Motor neuron (in vitro differentiated cells): ENCODE measurements around the gene ZNRF1. TPM values are rescaled to one million over a fixed set of nuclear protein-coding genes. Genes with fewer than 3 reads are reported as not detected.
"Not testable (repeated sequence)": the region's sequence is repeated elsewhere in the genome, so short reads cannot be mapped to it uniquely, and the experiment has no call there.

Source experiments
- ATAC-seq, 8 experiments: fragments of 200-7000 bp; cut with Tn5 transposase; replicated peaks in 6 of 8; 2 replicates each; pipeline ENCODE4 v1.8.0; 2021; ENCODE audit warnings: mild to moderate bottlenecking in 8 of 8, moderate library complexity in 8 of 8
- H3K27ac ChIP-seq, 2 donors: fragments of 250-450 bp; sonication (Bioruptor Pico); 2 replicates each; pipeline ENCODE4 v1.9.0; 2021; ENCODE audit warnings: antibody characterized with exemption in 2 of 2, mild to moderate bottlenecking in 2 of 2, moderate library complexity in 1 of 2
- H3K4me1 ChIP-seq, 2 donors: fragments of 250-450 bp; sonication (Bioruptor Pico); replicated peaks in 1 of 2; 2 replicates each; pipeline ENCODE4 v1.6.1; 2021; ENCODE audit warnings: antibody characterized with exemption in 2 of 2, mild to moderate bottlenecking in 2 of 2, moderate library complexity in 1 of 2
- H3K4me3 ChIP-seq, 5 donors: fragments of 250-450 bp; sonication (Bioruptor Pico); 2 replicates each; pipeline ENCODE4 v1.9.0; 2021; ENCODE audit warnings: antibody characterized with exemption in 5 of 5, mild to moderate bottlenecking in 5 of 5, moderate library complexity in 4 of 5
- WGBS, 10 experiments: fragments of 450-650 bp; shearing (Covaris generic); methylation state at CpG; one replicate each; pipeline ENCODE4 v1.0.0; 2022; 5-methylcytosine and 5-hydroxymethylcytosine counted together
- in situ Hi-C, 9 experiments: fragments of 400-800 bp; cut with MboI; loops; one replicate each; pipeline ENCODE4 v1.15.0; 2021; ENCODE audit warnings: low sequenced_read_pairs in 9 of 9, low pct_unique_long_range_greater_than_20kb in 2 of 9; ENCODE audit not compliant: unreplicated experiment in 9 of 9
- total RNA-seq, 8 experiments: library from RNA; unstranded; fragments of 300-600 nt; gene quantifications; 2 replicates each; pipeline versions ENCODE4 v1.2.3 to v1.2.4, GENCODE V29; 2022

ZNRF1 gene
- total RNA-seq, 8 experiments from 2014 or later, result 7.7 to 20.2 (median 14.2) TPM

- in situ Hi-C loops, result no loop called here
- peak in 7 of 8 experiments; percentile 26 to 96 (median 59) for ATAC-seq
- Histone ChIP-seq H3K4me3 (no peak overlapping the region), H3K27ac (no peak overlapping the region), H3K4me1 (peaks cover 14 to 22% of the 10 kb centered on the region in 2 donors)
- 20 to 93% (median 71%) methylated on average over 1 to 3 of the region's 8 CpGs; no CpG with 5 or more reads in 4 of the 10 experiments for WGBS, 10 experiments
Observed at GRCh38 chr16:75080205-75081029, 81.6 kb downstream of the ZNRF1 start.

GRCh38 chr16:75081179-75081859, 82.5 kb downstream of the ZNRF1 start:
- no peak overlapping the region for H3K4me3 ChIP-seq
- in situ Hi-C loops, result no loop called here
- no peak overlapping the region for H3K27ac ChIP-seq
- 87 to 100% (median 100%) methylated on average over 1 to 5 of the region's 6 CpGs; no CpG with 5 or more reads in 4 of the 10 experiments for WGBS, 10 experiments
- ATAC-seq, result no peak
- H3K4me1 ChIP-seq, result peaks cover 14 to 22% of the 10 kb centered on the region in 2 donors

GRCh38 chr16:75083813-75084212, 85.0 kb downstream of the ZNRF1 start:
- H3K27ac ChIP-seq, result peak overlapping the region; percentile 54 to 80
- in situ Hi-C loops, result no loop called here
- ATAC-seq, result peak in 5 of 8 experiments; percentile 55 to 96 (median 92)
- WGBS, 10 experiments, result 49 to 100% (median 85%) methylated on average over 1 to 5 of the region's 5 CpGs
- peaks cover 14 to 22% of the 10 kb centered on the region in 2 donors for H3K4me1 ChIP-seq
- no peak overlapping the region for H3K4me3 ChIP-seq

- H3K27ac ChIP-seq, result no peak overlapping the region
- in situ Hi-C loops, result no loop called here
Observed at GRCh38 chr16:75085556-75085955, 86.7 kb downstream of the ZNRF1 start.

GRCh38 chr16:75086281-75086680, 87.5 kb downstream of the ZNRF1 start:
- H3K27ac ChIP-seq, result no peak overlapping the region
- peaks cover 14 to 22% of the 10 kb centered on the region in 2 donors for H3K4me1 ChIP-seq
- 80 to 100% (median 94%) methylated on average over 1 of the region's 1 CpG; no CpG with 5 or more reads in 6 of the 10 experiments for WGBS, 10 experiments
- in situ Hi-C loops, result no loop called here
- no peak overlapping the region for H3K4me3 ChIP-seq
- ATAC-seq, result no peak

More at GRCh38 chr16:75085556-75085955, 86.7 kb downstream of the ZNRF1 start:
- 13 to 100% (median 76%) methylated on average over 1 to 4 of the region's 4 CpGs; no CpG with 5 or more reads in 2 of the 10 experiments for WGBS, 10 experiments
- no peak for ATAC-seq
- H3K4me1 ChIP-seq, result peaks cover 14 to 22% of the 10 kb centered on the region in 2 donors
- no peak overlapping the region for H3K4me3 ChIP-seq

- WGBS, 10 experiments, result 67 to 100% (median 100%) methylated on average over 1 to 4 of the region's 10 CpGs; no CpG with 5 or more reads in 2 of the 10 experiments
- in situ Hi-C loops, result no loop called here
- Histone ChIP-seq H3K4me1 (peaks cover 14 to 22% of the 10 kb centered on the region in 2 donors), H3K27ac (no peak overlapping the region), H3K4me3 (no peak overlapping the region)
- ATAC-seq, result peak in 1 of 8 experiments; percentile 31
Observed at GRCh38 chr16:75086688-75087374, 88.0 kb downstream of the ZNRF1 start.

DNA sequence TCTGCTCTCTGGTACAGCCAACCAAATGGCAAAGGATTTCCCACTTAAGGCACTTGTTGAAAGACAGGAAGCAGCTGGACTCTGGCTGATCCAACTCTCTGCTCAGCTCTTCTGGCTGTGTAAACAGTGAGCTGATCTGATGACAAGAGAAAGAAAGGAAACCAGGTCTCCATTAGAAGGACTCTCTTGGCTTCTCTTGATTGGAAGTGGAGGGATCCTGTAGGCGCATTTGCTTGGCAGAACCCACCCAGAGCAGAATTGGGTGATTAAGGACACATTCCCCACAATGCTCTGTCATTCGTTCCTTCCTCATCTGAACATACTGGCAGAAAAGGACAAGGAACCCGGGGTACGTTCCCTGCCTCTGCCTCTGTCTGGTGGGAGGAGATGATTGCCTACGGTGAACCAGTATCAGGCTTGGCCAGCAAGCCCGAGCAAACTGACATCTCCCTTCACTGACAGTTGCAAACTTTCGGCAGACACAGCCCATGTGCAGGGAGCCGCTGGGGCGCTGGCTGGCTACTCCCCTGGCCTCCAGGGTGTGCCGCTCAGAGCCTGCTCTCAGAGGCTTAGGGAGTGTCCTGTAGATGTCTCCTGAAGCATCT, 88.7 kb downstream of the ZNRF1 start:
- H3K27ac ChIP-seq, result no peak overlapping the region
- 67 to 86% (median 80%) methylated on average over 1 to 3 of the region's 10 CpGs; no CpG with 5 or more reads in 4 of the 10 experiments for WGBS, 10 experiments
- in situ Hi-C loops, result no loop called here
- H3K4me3 ChIP-seq, result no peak overlapping the region
- peak in 4 of 8 experiments; percentile 62 to 92 (median 88) for ATAC-seq
- H3K4me1 ChIP-seq, result peaks cover 14 to 22% of the 10 kb centered on the region in 2 donors

GRCh38 chr16:75088216-75088615, 89.4 kb downstream of the ZNRF1 start:
- Histone ChIP-seq H3K27ac (no peak overlapping the region), H3K4me1 (peaks cover 13 to 16% of the 10 kb centered on the region in 2 donors), H3K4me3 (no peak overlapping the region)
- in situ Hi-C loops, result no loop called here
- 56 to 100% (median 80%) methylated on average over 2 to 3 of the region's 3 CpGs; no CpG with 5 or more reads in 1 of the 10 experiments for WGBS, 10 experiments
- no peak for ATAC-seq

- Histone ChIP-seq H3K4me3 (no peak overlapping the region), H3K27ac (no peak overlapping the region), H3K4me1 (peaks cover 6 to 8% of the 10 kb centered on the region in 2 donors)
- WGBS, 10 experiments, result 45 to 100% (median 84%) methylated on average over 2 to 7 of the region's 8 CpGs; no CpG with 5 or more reads in 5 of the 10 experiments
- no peak for ATAC-seq
- in situ Hi-C loops, result no loop called here
Observed at GRCh38 chr16:75088934-75089333, 90.1 kb downstream of the ZNRF1 start.

GRCh38 chr16:75089486-75090202, 90.8 kb downstream of the ZNRF1 start:
- no peak overlapping the region for H3K4me3 ChIP-seq
- peak in 1 of 8 experiments; percentile 9 for ATAC-seq
- no peak overlapping the region for H3K27ac ChIP-seq
- peaks cover 0 to 1% of the 10 kb centered on the region in 2 donors for H3K4me1 ChIP-seq
- 44 to 100% (median 86%) methylated on average over 1 to 5 of the region's 6 CpGs; no CpG with 5 or more reads in 1 of the 10 experiments for WGBS, 10 experiments
- in situ Hi-C loops, result no loop called here

DNA sequence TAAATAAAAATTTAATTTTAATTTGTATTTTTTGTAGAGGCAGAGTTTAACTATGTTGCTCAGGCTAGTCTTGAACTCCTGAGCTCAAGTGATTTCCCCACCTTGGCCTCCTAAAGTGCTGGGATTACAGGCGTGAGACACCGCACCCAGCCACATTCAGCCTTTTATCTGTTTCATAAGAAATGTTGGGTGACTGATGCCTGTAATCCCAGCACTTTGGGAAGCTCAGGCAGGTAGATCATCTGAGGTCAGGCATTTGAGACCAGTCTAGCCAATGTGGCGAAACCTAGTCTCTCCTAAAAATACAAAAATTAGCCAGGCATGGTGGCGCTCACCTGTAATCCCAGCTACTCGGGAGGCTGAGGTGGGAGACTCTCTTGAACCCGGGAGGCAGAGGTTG, 92.1 kb downstream of the ZNRF1 start:
- in situ Hi-C loops, H3K4me3 ChIP-seq, H3K27ac ChIP-seq, ATAC-seq: not testable (repeated sequence)
- peaks cover 0 to 12% of the 10 kb centered on the region in 2 donors for H3K4me1 ChIP-seq
- 77 to 100% (median 93%) methylated on average over 1 to 6 of the region's 6 CpGs; no CpG with 5 or more reads in 4 of the 10 experiments for WGBS, 10 experiments

DNA sequence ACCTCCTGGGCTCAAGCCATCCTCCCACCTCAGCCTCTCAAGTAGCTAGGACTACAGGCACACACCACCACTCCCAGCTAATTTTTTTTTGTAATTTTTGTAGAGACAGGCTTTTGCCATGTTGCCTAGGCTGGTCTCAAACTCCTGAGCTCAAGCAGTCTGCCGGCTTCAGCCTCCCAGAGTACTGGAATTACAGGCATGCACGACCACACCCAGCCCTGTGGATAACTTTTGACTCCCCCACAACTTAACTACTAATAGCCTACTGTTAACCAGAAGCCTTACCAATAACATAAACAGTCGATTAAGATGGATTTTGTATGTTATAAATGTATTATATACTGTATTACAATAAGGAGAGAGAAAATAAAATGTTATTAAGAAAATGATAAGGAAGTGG, 92.8 kb downstream of the ZNRF1 start:
- WGBS, 10 experiments, result 0 to 100% (median 91%) methylated on average over 1 to 3 of the region's 3 CpGs; no CpG with 5 or more reads in 3 of the 10 experiments
- H3K4me1 ChIP-seq, result peaks cover 0 to 13% of the 10 kb centered on the region in 2 donors
- ATAC-seq, result peak in 2 of 8 experiments; percentile 20 to 47
- in situ Hi-C loops, H3K4me3 ChIP-seq, H3K27ac ChIP-seq: not testable (repeated sequence)
